HG03520 (cell line): ENCODE results near the gene EMILIN3.
A peak's percentile ranks its signal among the peaks of the same experiment; 100 is the strongest.
"Not testable (repeated sequence)": the region's sequence is repeated elsewhere in the genome, so short reads cannot be mapped to it uniquely, and the experiment has no call there.

Experiments used
- ATAC-seq: cut with Tn5 transposase; IDR thresholded peaks from one replicate; pipeline ENCODE4 v1.9.1; 2021; ENCODE audit warnings: mild to moderate bottlenecking, moderate library complexity; ENCODE audit not compliant: unreplicated experiment

The EMILIN3 gene

DNA sequence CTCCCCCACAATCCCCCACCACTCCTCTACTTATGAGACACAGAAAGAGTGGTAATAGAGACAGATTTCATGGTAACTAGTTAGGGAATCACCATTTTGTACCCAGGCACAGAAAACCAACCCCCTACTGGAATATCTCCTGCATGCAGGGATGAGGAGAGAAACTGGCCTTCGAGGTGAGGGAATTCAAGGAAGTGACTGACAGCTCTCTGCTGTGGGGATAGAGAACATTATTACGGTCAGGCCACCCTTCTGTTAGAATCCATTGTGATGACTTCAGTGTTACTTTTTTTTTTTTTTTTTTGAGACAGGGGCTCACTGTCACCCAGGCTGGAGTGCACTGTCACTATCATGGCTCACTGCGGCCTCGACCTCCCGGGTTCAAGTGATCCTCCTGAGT lies 39.4 kb downstream of the EMILIN3 start:
- no peak for ATAC-seq

DNA sequence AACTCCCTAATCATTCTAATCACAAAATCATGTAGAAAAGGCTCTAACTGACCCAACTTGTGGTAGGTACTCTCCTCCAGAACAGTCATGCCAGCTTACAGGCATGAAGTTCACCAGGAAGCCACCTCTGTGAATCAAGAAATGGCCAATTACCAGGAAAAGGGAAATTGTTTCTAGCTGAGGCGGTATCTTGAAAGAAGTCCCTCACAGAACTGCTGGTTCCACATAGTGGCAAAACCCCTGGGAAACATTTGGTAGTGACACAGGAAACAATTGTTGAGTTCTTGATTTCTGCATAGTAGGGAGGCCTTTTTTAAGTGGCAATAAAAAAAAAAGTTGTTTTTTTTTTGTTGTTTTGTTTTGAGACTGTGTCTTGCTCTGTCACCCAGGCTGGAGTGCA lies 45.6 kb downstream of the EMILIN3 start:
- ATAC-seq: no peak

DNA sequence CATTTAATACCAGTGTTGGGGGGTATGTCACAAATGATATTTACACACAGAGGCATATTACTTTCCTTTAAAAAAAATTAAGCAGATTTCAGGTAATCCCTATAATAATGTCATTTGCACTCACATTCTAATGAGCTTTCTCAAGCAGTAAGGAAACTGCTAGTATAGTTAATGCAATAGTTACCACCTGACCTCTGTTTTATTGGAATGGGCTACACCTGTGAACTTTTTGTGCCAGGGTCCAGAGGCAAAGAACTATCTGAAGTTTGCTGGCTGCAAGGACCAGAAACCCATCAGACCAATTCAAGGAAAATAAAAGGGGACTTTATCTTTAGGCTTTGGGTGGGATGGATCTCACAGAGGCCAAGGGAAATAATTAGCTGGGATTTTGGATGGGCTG lies 46.2 kb downstream of the EMILIN3 start:
- ATAC-seq: no peak

GRCh38 chr20:41318271-41318649 lies 48.4 kb downstream of the EMILIN3 start:
- no peak for ATAC-seq

DNA sequence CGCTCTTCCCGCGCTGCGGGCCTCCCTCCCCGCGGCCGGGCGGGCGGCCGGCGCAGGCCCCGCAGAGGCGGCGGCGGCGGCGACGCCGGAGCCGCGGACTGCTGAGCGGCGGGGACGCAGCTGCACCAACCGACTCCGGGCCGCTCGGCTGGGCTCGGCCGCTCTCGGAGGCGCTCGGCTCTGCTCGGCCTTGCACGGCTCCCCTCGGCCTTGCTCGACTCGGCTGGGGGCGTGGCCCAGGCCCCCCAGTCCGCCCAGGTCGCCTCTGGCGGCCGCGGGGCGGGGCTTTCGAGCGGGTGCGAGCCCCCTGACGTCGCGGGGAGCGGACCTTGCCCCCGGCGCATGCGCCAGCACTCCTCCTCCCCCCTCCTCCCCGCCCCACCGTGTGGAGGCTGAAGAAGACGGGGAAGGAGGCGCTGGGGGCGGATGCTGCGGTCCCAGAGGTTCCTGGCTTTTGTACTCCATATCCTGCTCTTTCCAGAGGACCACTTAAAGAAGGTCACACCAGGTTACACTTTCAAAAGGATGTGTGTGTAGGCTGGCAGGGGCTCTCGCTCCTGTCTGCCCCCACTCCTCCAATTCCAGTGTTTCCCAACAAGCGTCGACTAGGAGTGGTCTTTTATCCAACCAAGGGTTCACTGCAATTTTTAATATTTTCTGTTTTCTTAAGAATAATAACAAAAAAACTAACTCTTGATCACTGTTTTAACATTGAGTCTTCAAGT lies 48.9 kb downstream of the EMILIN3 start, which contains the start of gene ZHX3:
TSS of gene ZHX3 (minus strand) at position 186 of the 725 bp plus-strand sequence. CDS start 112,815 bp downstream, outside the sequence.
- peak; percentile 94 for ATAC-seq

GRCh38 chr20:41316602-41317545 lies 49.7 kb downstream of the EMILIN3 start:
- peak; percentile 39 for ATAC-seq

- ATAC-seq: no peak
Observed at GRCh38 chr20:41316051-41316450, 50.6 kb downstream of the EMILIN3 start.

GRCh38 chr20:41314386-41314785 lies 52.2 kb downstream of the EMILIN3 start:
- no peak for ATAC-seq

DNA sequence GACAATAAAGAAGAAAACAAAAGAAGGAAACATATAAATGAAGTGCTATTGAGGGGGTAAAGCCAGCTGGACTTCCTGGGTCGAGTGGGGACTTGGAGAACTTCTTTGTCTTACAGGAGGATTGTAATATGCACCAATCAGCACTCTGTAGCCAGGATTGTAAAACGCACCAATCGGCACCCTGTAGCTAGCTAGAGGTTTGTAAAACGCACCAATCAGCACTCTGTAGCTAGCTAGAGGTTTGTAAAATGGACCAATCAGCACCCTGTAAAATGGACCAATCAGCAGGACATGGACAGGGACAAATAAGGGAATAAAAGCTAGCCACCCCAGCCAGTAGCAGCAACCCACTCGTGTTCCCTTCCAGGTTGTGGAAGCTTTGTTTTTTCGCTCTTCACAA lies 54.6 kb downstream of the EMILIN3 start:
- ATAC-seq: not testable (repeated sequence)
